ENCODE measurements around the gene SNAP29. TPM values are rescaled to one million over a fixed set of nuclear protein-coding genes. Genes with fewer than 3 reads are reported as not detected.

The SNAP29 gene
- total and polyA plus RNA-seq, 2 experiments from 2014 or later = 8.2 to 22.9 TPM

GRCh38 chr22:20889025-20889704 lies 30.4 kb downstream of the SNAP29 start:
- Histone ChIP-seq H3K4me2 (no peak overlapping the region), H3K27me3 (ENCODE audit: insufficient read depth) (no peaks in the 10 kb centered on the region), H3K9me2 (ENCODE audit: insufficient read depth) (no peaks in the 10 kb centered on the region), H3K79me2 (replicated peaks; ENCODE audit: insufficient read depth) (no peaks in the 10 kb centered on the region), H3K36me3 (ENCODE audit: insufficient read depth) (no peaks in the 10 kb centered on the region; the same call in 1 of the 2 replicates), H3K4me3 (no peak overlapping the region), H3K27ac (ENCODE audit: low read depth) (no peak overlapping the region), H3F3A (replicated peaks; ENCODE audit: low read depth) (no peaks in the 10 kb centered on the region), H2AFZ (no peak overlapping the region), H4K20me1 (replicated peaks; ENCODE audit: insufficient read depth) (no peaks in the 10 kb centered on the region; the same call in 1 of the 2 replicates), H3K4me1 (ENCODE audit: insufficient read depth) (no peaks in the 10 kb centered on the region)
- ATAC-seq = no peak
- H3K27ac Mint-ChIP-seq = no peak overlapping the region
- DNase-seq (ENCODE audit: low spot score) = no peak
- TF ChIP-seq REST (IDR thresholded peaks at IDR 0.05; ENCODE audit: unreplicated experiment) = no peak
- no peak for TF ChIP-seq EZH2phosphoT487 (IDR thresholded peaks at IDR 0.05; ENCODE audit: unreplicated experiment)
- no peak for TF ChIP-seq JUNB (IDR thresholded peaks at IDR 0.05; ENCODE audit: unreplicated experiment)
- no peak for TF ChIP-seq ZNF114 (CRISPR knock-in tag; IDR thresholded peaks at IDR 0.05)
- TF ChIP-seq NANOG (IDR thresholded peaks at IDR 0.05; ENCODE audit: borderline replicate concordance) = no peak
- no peak for TF ChIP-seq POLR2AphosphoS5 (IDR thresholded peaks at IDR 0.05; ENCODE audit: low read depth)
- no peak for TF ChIP-seq ETS1 (IDR thresholded peaks at IDR 0.05)
- no peak for TF ChIP-seq CREB1 (CRISPR knock-in tag; IDR thresholded peaks at IDR 0.05; ENCODE audit: low read depth)
- TF ChIP-seq EZH2 (IDR thresholded peaks at IDR 0.05; ENCODE audit: low read depth, unreplicated experiment) = no peak
- no peak for TF ChIP-seq CTCF (conservative IDR thresholded peaks at IDR 0.05; ENCODE audit: low read depth in 2 of 2)
- no peak for TF ChIP-seq ZNF462 (CRISPR knock-in tag; IDR thresholded peaks at IDR 0.05)
- TF ChIP-seq ZNF331 (CRISPR knock-in tag; IDR thresholded peaks at IDR 0.05; ENCODE audit: low read depth) = no peak
- TF ChIP-seq STAT1 (IDR thresholded peaks at IDR 0.05; ENCODE audit: unreplicated experiment) = no peak
- no peak overlapping the region for H3K4me3 Mint-ChIP-seq
- peaks cover 14% of the 10 kb centered on the region for H3K27me3 Mint-ChIP-seq (ENCODE audit: insufficient read depth, low read depth, poor library complexity)
- H3K9me3 Mint-ChIP-seq = no peaks in the 10 kb centered on the region
- H3K4me1 Mint-ChIP-seq = no peaks in the 10 kb centered on the region
- peaks cover 13% of the 10 kb centered on the region for H3K36me3 Mint-ChIP-seq (ENCODE audit: low read depth)

All from GM23338 (cell line).